Inflammatory macrophage treated with lipopolysaccharide for 4 hours (primary cell): ENCODE results near the gene SMPD3.
A peak's percentile ranks its signal among the peaks of the same experiment; 100 is the strongest.

ENCODE experiments used
- DNase-seq: peaks from one replicate; pipeline ENCODE4 v3.0.0-alpha.2; 2020

The SMPD3 gene

GRCh38 chr16:68351463-68351862 is 96.8 kb downstream of the SMPD3 start:
- no peak for DNase-seq

GRCh38 chr16:68350813-68351350 is 97.4 kb downstream of the SMPD3 start:
- no peak for DNase-seq

- no peak for DNase-seq
Observed at GRCh38 chr16:68349838-68350410, 98.4 kb downstream of the SMPD3 start.

- no peak for DNase-seq
Observed at GRCh38 chr16:68348639-68349445, 99.5 kb downstream of the SMPD3 start.

- DNase-seq, result no peak
Observed at GRCh38 chr16:68347605-68348004, 100.7 kb downstream of the SMPD3 start.

- no peak for DNase-seq
Observed at GRCh38 chr16:68346892-68347480, 101.3 kb downstream of the SMPD3 start.

GRCh38 chr16:68345958-68346635 is 102.2 kb downstream of the SMPD3 start:
- DNase-seq, result no peak

GRCh38 chr16:68345351-68345810 is 102.9 kb downstream of the SMPD3 start:
- no peak for DNase-seq

- no peak for DNase-seq
Observed at GRCh38 chr16:68344252-68344651, 104.1 kb downstream of the SMPD3 start.

GRCh38 chr16:68343137-68343536 is 105.2 kb downstream of the SMPD3 start:
- DNase-seq, result no peak

- DNase-seq, result no peak
Observed at GRCh38 chr16:68342620-68343019, 105.7 kb downstream of the SMPD3 start.

GRCh38 chr16:68339214-68339613 is 109.1 kb downstream of the SMPD3 start:
- DNase-seq, result no peak

GRCh38 chr16:68338326-68339119 is 109.8 kb downstream of the SMPD3 start:
- no peak for DNase-seq

GRCh38 chr16:68335175-68335574 is 113.1 kb downstream of the SMPD3 start:
- no peak for DNase-seq

- DNase-seq, result peak; percentile 72
Observed at GRCh38 chr16:68332411-68333121, 115.7 kb downstream of the SMPD3 start.

- DNase-seq, result no peak
Observed at GRCh38 chr16:68331879-68332410, 116.4 kb downstream of the SMPD3 start.

- DNase-seq, result no peak
Observed at GRCh38 chr16:68328860-68329390, 119.4 kb downstream of the SMPD3 start.

- peak; percentile 78 for DNase-seq
Observed at GRCh38 chr16:68328151-68328859, 120.0 kb downstream of the SMPD3 start.

GRCh38 chr16:68324780-68325357 is 123.4 kb downstream of the SMPD3 start:
- DNase-seq, result no peak

GRCh38 chr16:68324336-68324735 is 124.0 kb downstream of the SMPD3 start:
- no peak for DNase-seq
